ENCODE results near the gene EFCAB6.

DNA sequence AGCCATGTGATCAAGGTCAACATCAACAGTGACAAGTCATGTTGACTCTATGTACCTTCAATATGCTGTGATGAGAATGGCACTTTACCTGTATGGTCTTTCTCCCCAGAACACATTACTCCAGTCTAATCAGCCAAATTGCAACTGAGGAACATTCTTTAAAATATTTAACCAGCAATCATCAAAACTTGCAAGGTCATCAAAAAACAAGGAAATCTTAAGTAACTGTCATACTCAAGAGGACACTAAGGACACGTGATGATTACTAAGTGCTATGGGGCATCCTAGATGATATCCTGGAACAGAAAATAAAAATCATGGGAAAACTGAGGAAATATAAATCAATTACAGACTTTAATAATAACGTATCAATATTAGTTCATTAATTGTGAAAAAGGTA lies 118.9 kb downstream of the EFCAB6 start:
- TF ChIP-seq CTCF (IDR thresholded peaks at IDR 0.05): no peak
- TF ChIP-seq POLR2A (IDR thresholded peaks at IDR 0.05): no peak

Data from right lobe of liver (tissue), 4 donors.